IMR-90 (cell line): ENCODE data around the gene RNF225. TPM values are rescaled to one million over a fixed set of nuclear protein-coding genes. Genes with fewer than 3 reads are reported as not detected.

Experiments used
- ATAC-seq: fragments of 200-7000 bp; cut with Tn5 transposase; 2 replicates; pipeline ENCODE4 v1.9.1; 2020; ENCODE audit warnings: low read depth, mild to moderate bottlenecking, moderate library complexity
- BruUV-seq: library from RNA; stranded (reverse); fragments of 400-500 nt; replicated peaks from 2 replicates; lab custom pipeline; 2021; lab: Mats Ljungman, UMichigan
- CTCF ChIA-PET: fragments of 300-600 bp; formaldehyde crosslinking; extraction: SDS; loops from one replicate; lab custom pipeline; 2021; ENCODE audit warnings: antibody characterized with exemption; lab: Yijun Ruan, JAX
- POLR2A ChIA-PET: fragments of 300-600 bp; sonication (Branson Sonifier 250); formaldehyde crosslinking; loops from one replicate; lab custom pipeline; 2022; ENCODE audit warnings: antibody characterized with exemption; ENCODE audit not compliant: unreplicated experiment; lab: Charles Lee
- DNase-seq: peaks from one replicate; pipeline ENCODE4 v3.0.0; 2013
- H2AFZ ChIP-seq: replicated peaks from 2 replicates; pipeline ENCODE3; 2013; ENCODE audit warnings: low read length, mild to moderate bottlenecking; ENCODE audit not compliant: poor library complexity
- H2AK5ac ChIP-seq: 2 replicates; pipeline ENCODE4 v1.6.1; 2013; ENCODE audit warnings: low read depth, low read length, inconsistent platforms
- H2AK9ac ChIP-seq: replicated peaks from 2 replicates; pipeline ENCODE3; 2013; ENCODE audit warnings: mild to moderate bottlenecking, low read depth, low read length, moderate library complexity; ENCODE audit not compliant: poor library complexity
- H2BK120ac ChIP-seq: 2 replicates; pipeline ENCODE4 v1.6.1; 2013; ENCODE audit warnings: low read depth, low read length, inconsistent platforms
- H2BK15ac ChIP-seq: 3 replicates; pipeline ENCODE4 v1.6.1; 2013; ENCODE audit warnings: low read depth, low read length, inconsistent platforms
- H2BK20ac ChIP-seq: 2 replicates; pipeline ENCODE4 v1.6.1; 2013; ENCODE audit warnings: low read depth, mild to moderate bottlenecking, inconsistent platforms, low read length, moderate library complexity
- H2BK5ac ChIP-seq: 2 replicates; pipeline ENCODE4 v1.6.1; 2013; ENCODE audit warnings: mild to moderate bottlenecking, low read depth, low read length, inconsistent platforms; ENCODE audit not compliant: poor library complexity, severe bottlenecking
- H3K14ac ChIP-seq: replicated peaks from 2 replicates; pipeline ENCODE4 v1.6.1; 2013; ENCODE audit warnings: low read depth, low read length, inconsistent platforms
- H3K18ac ChIP-seq: 2 replicates; pipeline ENCODE4 v1.6.1; 2013; ENCODE audit warnings: low read depth, low read length, control low read depth
- H3K23ac ChIP-seq: 2 replicates; pipeline ENCODE4 v1.6.1; 2013; ENCODE audit warnings: low read depth, low read length, inconsistent platforms
- H3K27ac ChIP-seq: 2 replicates; pipeline ENCODE4 v1.5.1; 2013; ENCODE audit warnings: mild to moderate bottlenecking, control low read depth, low read length; ENCODE audit not compliant: insufficient read depth
- H3K27me3 ChIP-seq: 2 replicates; pipeline ENCODE4 v1.6.1; 2013; ENCODE audit warnings: low read length; ENCODE audit not compliant: control insufficient read depth, insufficient read depth
- H3K36me3 ChIP-seq: 2 replicates; pipeline ENCODE4 v1.6.1; 2013; ENCODE audit warnings: low read length, mixed read lengths; ENCODE audit not compliant: control insufficient read depth, insufficient read depth
- H3K4ac ChIP-seq: 2 replicates; pipeline ENCODE4 v1.6.1; 2013; ENCODE audit warnings: low read depth, low read length, inconsistent platforms
- H3K4me1 ChIP-seq: 2 replicates; pipeline ENCODE4 v1.6.1; 2013; ENCODE audit warnings: low read length, mixed read lengths; ENCODE audit not compliant: control insufficient read depth, insufficient read depth
- H3K4me2 ChIP-seq: 2 replicates; pipeline ENCODE4 v1.6.1; 2013; ENCODE audit warnings: low read depth, mild to moderate bottlenecking, control low read depth, low read length, moderate library complexity
- H3K4me3 ChIP-seq: 2 replicates; pipeline ENCODE4 v1.5.1; 2013; ENCODE audit warnings: low read depth, mild to moderate bottlenecking, control low read depth, low read length, moderate library complexity; ENCODE audit not compliant: insufficient read depth
- H3K56ac ChIP-seq: 2 replicates; pipeline ENCODE4 v1.6.1; 2013; ENCODE audit warnings: low read length, inconsistent platforms; ENCODE audit not compliant: insufficient read depth; ENCODE audit errors: extremely low read depth
- H3K79me1 ChIP-seq, 2 experiments: 2 replicates each; pipeline ENCODE4 v1.6.1; 2013; ENCODE audit warnings: low read length in 2 of 2, inconsistent platforms in 1 of 2, low read depth in 1 of 2
- H3K9ac ChIP-seq: 2 replicates; pipeline ENCODE4 v1.6.1; 2013; ENCODE audit warnings: low read depth, low read length, control low read depth
- H3K9me1 ChIP-seq: 2 replicates; pipeline ENCODE4 v1.6.1; 2013; ENCODE audit warnings: low read length, inconsistent platforms; ENCODE audit not compliant: insufficient read depth
- H3K9me3 ChIP-seq: 2 replicates; pipeline ENCODE4 v1.6.1; 2013; ENCODE audit warnings: low read length; ENCODE audit not compliant: control insufficient read depth, insufficient read depth
- H4K20me1 ChIP-seq: 2 replicates; pipeline ENCODE4 v1.6.1; 2013; ENCODE audit warnings: low read length, inconsistent platforms; ENCODE audit not compliant: insufficient read depth
- H4K5ac ChIP-seq: 2 replicates; pipeline ENCODE4 v1.6.1; 2013; ENCODE audit warnings: mild to moderate bottlenecking, low read depth, low read length, control low read depth
- H4K8ac ChIP-seq, 2 experiments: 2 replicates each; pipeline ENCODE4 v1.6.1; 2013; ENCODE audit warnings: low read depth in 2 of 2, low read length in 2 of 2, control low read depth in 1 of 2, inconsistent platforms in 1 of 2
- H4K91ac ChIP-seq: 2 replicates; pipeline ENCODE4 v1.6.1; 2013; ENCODE audit warnings: low read depth, low read length, inconsistent platforms; ENCODE audit not compliant: insufficient read depth
- BHLHE40 ChIP-seq: fragments of 150-350 bp; IDR thresholded peaks from 2 replicates; pipeline ENCODE4 v1.6.1; 2016; ENCODE audit warnings: mild to moderate bottlenecking, low read depth, low read length
- MAFK ChIP-seq: IDR thresholded peaks from 2 replicates; pipeline ENCODE4 v1.6.1; 2012; ENCODE audit warnings: low read depth, low read length, improper control_type of control experiment
- USF2 ChIP-seq: fragments of 150-350 bp; IDR thresholded peaks from 2 replicates; pipeline ENCODE4 v1.6.1; 2017; ENCODE audit warnings: mild to moderate bottlenecking, antibody characterized with exemption, low read length, low read depth
- WGBS, 2 experiments: methylation state at CpG; one replicate each; pipeline versions ENCODE4 v1.1.5 to v1.1.7; 2013; ENCODE audit warnings: missing lambda C conversion rate in 2 of 2; ENCODE audit not compliant: insufficient read length in 1 of 2; ENCODE audit errors: extremely low coverage in 2 of 2; 5-methylcytosine and 5-hydroxymethylcytosine counted together
- dilution Hi-C: fragments of 300-500 bp; cut with HindIII; formaldehyde crosslinking; loops from one replicate; pipeline ENCODE4 v1.14.3; 2018; ENCODE audit warnings: low sequenced_read_pairs; ENCODE audit not compliant: unreplicated experiment
- in situ Hi-C: fragments of 300-500 bp; cut with MboI; formaldehyde crosslinking; loops from 3 replicates; pipeline ENCODE4 v1.14.3; 2019; ENCODE audit warnings: low sequenced_read_pairs, inconsistent platforms, mixed read lengths
- intact Hi-C: fragments of 100-400 bp; cut with micrococcal nuclease; formaldehyde crosslinking; loops from 2 replicates; pipeline ENCODE4 v1.10.0; 2022
- polyA plus RNA-seq, 3 experiments: library from polyadenylated mRNA; depleted of rRNA; stranded (reverse); fragments of >200 nt; gene quantifications; 2 replicates each; pipeline ENCODE4 v1.2.3, GENCODE V29; 2012; ENCODE audit warnings: low replicate concordance in 1 of 3
- total RNA-seq: library from RNA; depleted of rRNA; stranded (reverse); fragments of >200 nt; gene quantifications from 2 replicates; pipeline ENCODE4 v1.2.3, GENCODE V29; 2012

RNF225 gene
- total and polyA plus RNA-seq, 2 of the 4 experiments (the other 2 are of a cell fraction) = 0.10 TPM; not detected in 1

GRCh38 chr19:58396691-58397532 lies 1.5 kb downstream of the RNF225 start:
- no peak overlapping the region for H3K14ac ChIP-seq
- H3K4me2 ChIP-seq = no peak overlapping the region

More at GRCh38 chr19:58396691-58397532, 1.5 kb downstream of the RNF225 start:
- Histone ChIP-seq H3K18ac (no peak overlapping the region), H3K4ac (no peak overlapping the region), H3K9ac (no peak overlapping the region), H3K27ac (no peak overlapping the region), H2BK5ac (no peak overlapping the region), H2BK120ac (no peak overlapping the region), H4K5ac (no peak overlapping the region), H3K4me1 (peaks cover 3% of the 10 kb centered on the region), H4K91ac (no peak overlapping the region), H3K27me3 (no peaks in the 10 kb centered on the region), H4K20me1 (peaks cover 28% of the 10 kb centered on the region), H3K9me3 (no peaks in the 10 kb centered on the region), H3K9me1 (no peaks in the 10 kb centered on the region), H2AK9ac (no peak overlapping the region), H3K56ac (no peak overlapping the region), H4K8ac (no peak overlapping the region), H2BK20ac (no peak overlapping the region), H3K23ac (no peak overlapping the region), H3K79me1 (peaks cover 9 to 35% of the 10 kb centered on the region in 2 experiments), H3K4me3 (no peak overlapping the region), H2AK5ac (no peak overlapping the region), H2BK15ac (no peak overlapping the region), H2AFZ (no peak overlapping the region), H3K36me3 (peaks cover 26% of the 10 kb centered on the region)
- no TSS peak for BruUV-seq
- in situ Hi-C loops = no loop called here
- WGBS, 2 experiments = 61% methylated on average over 32 of the region's 58 CpGs; no CpG with 5 or more reads in 1 of the 2 experiments
- intact Hi-C loops = no loop called here
- dilution Hi-C loops = no loop called here
- DNase-seq = no peak
- CTCF ChIA-PET = no interaction called here
- no peak for ATAC-seq
- no peak for TF ChIP-seq BHLHE40
- TF ChIP-seq USF2 = no peak
- TF ChIP-seq MAFK = no peak
- POLR2A ChIA-PET = no interaction called here
